Stomach (tissue), 9 donors: ENCODE results near the gene REM1. TPM values are rescaled to one million over a fixed set of nuclear protein-coding genes. Genes with fewer than 3 reads are reported as not detected.
"Not testable (repeated sequence)": the region's sequence is repeated elsewhere in the genome, so short reads cannot be mapped to it uniquely, and the experiment has no call there.

ENCODE experiments used
- DNase-seq, 2 donors: peaks; one replicate each; pipeline versions ENCODE4 v3.0.0 to v3.0.0-alpha.2; 2013 to 2019
- H3K27ac ChIP-seq, 5 donors: fragments of 200-600 bp in 4 of 5; sonication (generic) in 4 of 5; one replicate each; pipeline ENCODE4 v1.5.1; 2013 to 2019; ENCODE audit warnings: mild to moderate bottlenecking in 1 of 5, moderate library complexity in 1 of 5
- H3K27me3 ChIP-seq, 3 donors: fragments of 200-600 bp; sonication (generic); one replicate each; pipeline ENCODE4 v1.5.1; 2017 to 2019; ENCODE audit warnings: mixed run types in 1 of 3
- H3K36me3 ChIP-seq, 4 donors: fragments of 200-600 bp; sonication (generic); 1 replicate in 3 of 4; 2 replicates in 1 of 4; pipeline ENCODE4 v1.5.1; 2016 to 2019
- H3K4me1 ChIP-seq, 4 donors: fragments of 200-600 bp; sonication (generic); one replicate each; pipeline ENCODE4 v1.5.1; 2016 to 2019
- H3K4me3 ChIP-seq, 4 donors: fragments of 200-600 bp; sonication (generic) in 3 of 4; one replicate each; pipeline ENCODE4 v1.5.1; 2016 to 2019; ENCODE audit warnings: mild to moderate bottlenecking in 1 of 4
- H3K9me3 ChIP-seq, 4 donors: fragments of 200-600 bp; sonication (generic); one replicate each; pipeline ENCODE4 v1.5.1; 2016 to 2019
- CTCF ChIP-seq, 7 experiments: fragments of 450-650 bp in 4 of 7; fragments of 200-600 bp in 3 of 7; sonication (generic) in 3 of 7; IDR thresholded peaks; one replicate each; pipeline ENCODE4 v1.5.1; 2016 to 2019; ENCODE audit warnings: antibody characterized with exemption in 7 of 7, control low read depth in 2 of 7, mild to moderate bottlenecking in 1 of 7
- EP300 ChIP-seq: sonication (generic); formaldehyde crosslinking; IDR thresholded peaks from one replicate; pipeline ENCODE4 v1.6.1; 2017; ENCODE audit warnings: antibody characterized with exemption
- POLR2A ChIP-seq, 4 donors: fragments of 450-650 bp; IDR thresholded peaks; one replicate each; pipeline ENCODE4 v1.6.1; 2016; ENCODE audit warnings: antibody characterized with exemption in 4 of 4, control low read depth in 2 of 4, mild to moderate bottlenecking in 1 of 4, moderate library complexity in 1 of 4
- POLR2AphosphoS5 ChIP-seq, 3 donors: sonication (generic); formaldehyde crosslinking; IDR thresholded peaks; one replicate each; pipeline ENCODE4 v1.6.1; 2016; ENCODE audit warnings: antibody characterized with exemption in 3 of 3
- WGBS, 5 donors: extraction: QIAGEN DNeasy Blood & Tissue Kit in 3 of 5; methylation state at CpG; one replicate each; pipeline versions ENCODE4 v1.1.5 to v1.1.7; 2013 to 2018; 5-methylcytosine and 5-hydroxymethylcytosine counted together
- intact Hi-C: fragments of 100-400 bp; cut with DNase I; formaldehyde crosslinking; loops from one replicate; pipeline ENCODE4 v1.15.1; 2023; ENCODE audit warnings: low total_unique reads
- polyA plus RNA-seq, 3 donors: library from polyadenylated mRNA; stranded (reverse); fragments of 200-250 nt; gene quantifications; one replicate each; pipeline ENCODE4 v1.2.3, GENCODE V29; 2013
- total RNA-seq, 5 donors: library from RNA; depleted of rRNA; stranded (reverse); fragments of >200 nt; gene quantifications; one replicate each; pipeline versions ENCODE4 v1.1.0 to v1.2.3, GENCODE V29; 2014 to 2016
- donor health status: healthy with polysubstance abuse.
- donor health status: Bipolar disorder and iron deficiency.
- donor health status: healthy.

Gene REM1
- total and polyA plus RNA-seq, 8 donors: 1.1 to 2.1 (median 1.3) TPM; not detected in 3

- intact Hi-C loops: no loop called here
- peaks cover 0 to 21% (median 0%) of the 10 kb centered on the region in 3 donors for H3K27me3 ChIP-seq
- H3K4me3 ChIP-seq: no peak overlapping the region
- H3K9me3 ChIP-seq: no peaks in the 10 kb centered on the region
- WGBS, 5 donors: 89 to 97% (median 94%) methylated on average over 1 of the region's 1 CpG
- no peak for DNase-seq
- TF ChIP-seq POLR2A (IDR thresholded peaks at IDR 0.05) (no peak), EP300 (no peak), CTCF (IDR thresholded peaks at IDR 0.05) (no peak), POLR2AphosphoS5 (IDR thresholded peaks at IDR 0.05) (no peak)
- no peaks in the 10 kb centered on the region for H3K4me1 ChIP-seq
- no peaks in the 10 kb centered on the region for H3K36me3 ChIP-seq
- no peak overlapping the region for H3K27ac ChIP-seq
Measured at GRCh38 chr20:31454361-31454760, 20.7 kb upstream of the REM1 start.

GRCh38 chr20:31470946-31471345 is 4.1 kb upstream of the REM1 start:
- H3K4me3 ChIP-seq, H3K9me3 ChIP-seq, H3K36me3 ChIP-seq, intact Hi-C loops, H3K27ac ChIP-seq, DNase-seq: not testable (repeated sequence)
- peaks cover 10 to 20% (median 13%) of the 10 kb centered on the region in 4 donors for H3K4me1 ChIP-seq
- H3K27me3 ChIP-seq: peaks cover 0 to 23% (median 13%) of the 10 kb centered on the region in 3 donors
- 93 to 94% (median 93%) methylated on average over 3 to 30 of the region's 33 CpGs; no CpG with 5 or more reads in 2 of the 5 donors for WGBS, 5 donors

GRCh38 chr20:31472395-31473330 is 2.4 kb upstream of the REM1 start:
- 54 to 65% (median 60%) methylated on average over 7 to 8 of the region's 8 CpGs for WGBS, 5 donors
- peaks cover 10 to 21% (median 13%) of the 10 kb centered on the region in 4 donors for H3K4me1 ChIP-seq

GRCh38 chr20:31473331-31474096 is 1.6 kb upstream of the REM1 start:
- intact Hi-C loops: no loop called here
- Histone ChIP-seq H3K4me3 (no peak overlapping the region), H3K36me3 (no peaks in the 10 kb centered on the region), H3K4me1 (peaks cover 10 to 21% (median 13%) of the 10 kb centered on the region in 4 donors), H3K27me3 (peaks cover 0 to 46% (median 20%) of the 10 kb centered on the region in 3 donors), H3K27ac (no peak overlapping the region), H3K9me3 (no peaks in the 10 kb centered on the region)
- no peak for DNase-seq
- WGBS, 5 donors: 84 to 92% (median 90%) methylated on average over 5 of the region's 5 CpGs
- TF ChIP-seq POLR2A (IDR thresholded peaks at IDR 0.05) (no peak), CTCF (IDR thresholded peaks at IDR 0.05) (no peak), POLR2AphosphoS5 (IDR thresholded peaks at IDR 0.05) (no peak), EP300 (no peak)

More at GRCh38 chr20:31472395-31473330, 2.4 kb upstream of the REM1 start:
- intact Hi-C loops: no loop called here
- no peak overlapping the region for H3K27ac ChIP-seq
- no peaks in the 10 kb centered on the region for H3K9me3 ChIP-seq
- TF ChIP-seq CTCF (IDR thresholded peaks at IDR 0.05) (no peak), POLR2AphosphoS5 (IDR thresholded peaks at IDR 0.05) (no peak), POLR2A (IDR thresholded peaks at IDR 0.05) (no peak), EP300 (no peak)
- no peak overlapping the region for H3K4me3 ChIP-seq
- no peaks in the 10 kb centered on the region for H3K36me3 ChIP-seq
- peaks cover 0 to 40% (median 20%) of the 10 kb centered on the region in 3 donors for H3K27me3 ChIP-seq
- DNase-seq: peak in 1 of 2 donors; percentile 71
